ENCODE data around the gene TRPT1. TPM values are rescaled to one million over a fixed set of nuclear protein-coding genes. Genes with fewer than 3 reads are reported as not detected.

Gene TRPT1
- total and polyA plus RNA-seq, 2 of the 4 experiments (the other 2 are of a cell fraction) = 63.2 to 81.9 TPM

GRCh38 chr11:64207256-64208085 is 18.5 kb downstream of the TRPT1 start:
- dilution Hi-C loops (cut with HindIII; ENCODE audit: low sequenced_read_pairs, unreplicated experiment) = no loop called here

More at GRCh38 chr11:64207256-64208085, 18.5 kb downstream of the TRPT1 start:
- H3K18ac ChIP-seq (ENCODE audit: low read depth, low read length) = peak overlapping the region; percentile 50
- peaks cover 0 to 28% of the 10 kb centered on the region in 2 experiments; a peak in 3 of 4 replicates for H3K79me1 ChIP-seq (ENCODE audit: low read depth in 1 of 2, low read length in 2 of 2)
- H4K91ac ChIP-seq (ENCODE audit: insufficient read depth, low read depth, low read length) = peak overlapping the region; percentile 94
- no peaks in the 10 kb centered on the region; the same call in 1 of the 2 replicates for H3K9me1 ChIP-seq (ENCODE audit: insufficient read depth, low read length)
- H4K20me1 ChIP-seq (ENCODE audit: insufficient read depth, low read length) = peaks cover 8% of the 10 kb centered on the region; the same call in 1 of the 2 replicates
- H4K8ac ChIP-seq (ENCODE audit: low read depth in 2 of 2, low read length in 2 of 2) = peak overlapping the region; percentile 88 to 95
- H3K36me3 ChIP-seq (ENCODE audit: control insufficient read depth, insufficient read depth, low read length) = peaks cover 36% of the 10 kb centered on the region
- peak overlapping the region; percentile 46; the same call in 1 of the 2 replicates for H3K23ac ChIP-seq (ENCODE audit: low read depth, low read length)
- ATAC-seq (ENCODE audit: low read depth) (peak; percentile 60), DNase-seq (peak; percentile 78)
- H4K5ac ChIP-seq (ENCODE audit: low read depth, low read length) = peak overlapping the region; percentile 92
- BruUV-seq (replicated peaks) = no TSS peak
- H2AK5ac ChIP-seq (ENCODE audit: low read depth, low read length) = peak overlapping the region; percentile 76
- H3K14ac ChIP-seq (replicated peaks; ENCODE audit: low read depth, low read length) = peak overlapping the region; percentile 61
- H2AFZ ChIP-seq (replicated peaks; ENCODE audit: low read length, poor library complexity) = peak overlapping the region; percentile 94
- peak overlapping the region; percentile 15; the same call in 1 of the 3 replicates for H2BK15ac ChIP-seq (ENCODE audit: low read depth, low read length)
- H3K4ac ChIP-seq (ENCODE audit: low read depth, low read length) = peak overlapping the region; percentile 89
- peak overlapping the region; percentile 5; the same call in 1 of the 2 replicates for H3K56ac ChIP-seq (ENCODE audit: extremely low read depth, insufficient read depth, low read length)
- POLR2A ChIA-PET (ENCODE audit: unreplicated experiment) = no interaction called here
- CTCF ChIA-PET = interaction anchor here (0.7 to 2.0 kb wide), 2 partner anchors 10 to 94 kb away, joined by 3 to 7 read pairs; no protein-coding TSS in a partner anchor
- WGBS, 2 experiments (ENCODE audit: extremely low coverage in 2 of 2, insufficient read length in 1 of 2) = 53% methylated on average over 3 of the region's 30 CpGs; no CpG with 5 or more reads in 1 of the 2 experiments
- in situ Hi-C loops (cut with MboI; ENCODE audit: low sequenced_read_pairs) = no loop called here
- peaks cover 10% of the 10 kb centered on the region for H3K4me1 ChIP-seq (ENCODE audit: control insufficient read depth, insufficient read depth, low read length)
- peak overlapping the region; percentile 91 for H2BK5ac ChIP-seq (ENCODE audit: low read depth, low read length, poor library complexity, severe bottlenecking)
- intact Hi-C loops (cut with micrococcal nuclease) = loop anchor here (10.0 kb wide), 1 partner anchor 447 kb away; no protein-coding TSS in a partner anchor
- peak overlapping the region; percentile 8; the same call in 1 of the 2 replicates for H2BK20ac ChIP-seq (ENCODE audit: low read depth, low read length)
- no peak overlapping the region for H3K4me3 ChIP-seq (ENCODE audit: insufficient read depth, low read depth, low read length)
- H3K4me2 ChIP-seq (ENCODE audit: low read depth, low read length) = peak overlapping the region; percentile 14
- H3K27me3 ChIP-seq (ENCODE audit: control insufficient read depth, insufficient read depth, low read length) = no peaks in the 10 kb centered on the region
- H3K9ac ChIP-seq (ENCODE audit: low read depth, low read length) = no peak overlapping the region; the same call in 1 of the 2 replicates
- H2BK120ac ChIP-seq (ENCODE audit: low read depth, low read length) = peak overlapping the region; percentile 72
- H2AK9ac ChIP-seq (replicated peaks; ENCODE audit: low read depth, low read length, poor library complexity) = peak overlapping the region; percentile 95
- no peaks in the 10 kb centered on the region for H3K9me3 ChIP-seq (ENCODE audit: control insufficient read depth, insufficient read depth, low read length)
- peak overlapping the region; percentile 62 for H3K27ac ChIP-seq (ENCODE audit: insufficient read depth, low read length)
- no peak for TF ChIP-seq CHD1 (IDR thresholded peaks at IDR 0.05; ENCODE audit: low read depth, low read length)
- TF ChIP-seq MAZ (IDR thresholded peaks at IDR 0.05; ENCODE audit: borderline replicate concordance, low read depth, low read length) = peak; percentile 34; the same call in 1 of the 2 replicates
- TF ChIP-seq POLR2A (IDR thresholded peaks at IDR 0.05; ENCODE audit: low read depth, low read length) = no peak
- peak; percentile 63 for TF ChIP-seq NFE2L2 (IDR thresholded peaks at IDR 0.05; ENCODE audit: low read depth, low read length)

Measured in IMR-90 (cell line).